HCT116 (cell line): ENCODE measurements around the gene AFAP1L1. TPM values are rescaled to one million over a fixed set of nuclear protein-coding genes. Genes with fewer than 3 reads are reported as not detected.

ENCODE experiments used
- ATAC-seq: fragments of 200-7000 bp; cut with Tn5 transposase; 2 replicates; pipeline ENCODE4 v1.9.1; 2020; ENCODE audit warnings: mild to moderate bottlenecking, moderate library complexity
- BruUV-seq: library from RNA; stranded (reverse); fragments of 400-500 nt; replicated peaks from 2 replicates; lab custom pipeline; 2021; lab: Mats Ljungman, UMichigan
- CTCF ChIA-PET: fragments of 300-600 bp; sonication (Branson Sonifier 250); formaldehyde crosslinking; loops from one replicate; lab custom pipeline; 2021; ENCODE audit warnings: antibody characterized with exemption; lab: Charles Lee
- POLR2A ChIA-PET: fragments of 300-600, 350-600 bp; sonication (Branson Sonifier 250); formaldehyde crosslinking; loops from one replicate; lab custom pipeline; 2021; ENCODE audit warnings: antibody characterized with exemption; lab: Charles Lee
- RAD21 ChIA-PET, 2 experiments: fragments of 300-600 bp; sonication (Branson Sonifier 250); formaldehyde crosslinking; loops; one replicate each; lab custom pipeline; 2023; ENCODE audit warnings: low total read pairs in 2 of 2; ENCODE audit not compliant: uncharacterized antibody in 2 of 2, unreplicated experiment in 2 of 2, low non-redundant PET in 1 of 2; lab: Charles Lee
- DNase-seq: peaks from one replicate; pipeline ENCODE4 v3.0.0-alpha.2; 2010; ENCODE audit warnings: low read depth, low spot score
- H2AFZ ChIP-seq: fragments of 200-600 bp; shearing (Covaris generic), sonication (generic); 2 replicates; pipeline ENCODE4 v1.6.1; 2017; ENCODE audit warnings: low read depth, mixed run types, mixed read lengths, antibody characterized with exemption, low read length; ENCODE audit not compliant: poor library complexity, severe bottlenecking
- H3K27ac ChIP-seq: 2 replicates; pipeline ENCODE4 v1.5.1; 2012; ENCODE audit warnings: low read depth, low read length
- H3K27me3 ChIP-seq: fragments of 200-600 bp; sonication (generic); 2 replicates; pipeline ENCODE4 v1.6.1; 2016; ENCODE audit warnings: mixed run types, low read length, mixed read lengths; ENCODE audit not compliant: insufficient read depth
- H3K36me3 ChIP-seq, 2 experiments: fragments of 200-500 bp in 1 of 2; fragments of 200-600 bp in 1 of 2; sonication (Bioruptor generic) in 1 of 2; sonication (generic) in 1 of 2; 2 replicates each; pipeline versions ENCODE4 v1.5.1 to v1.6.1; 2014 to 2016; ENCODE audit warnings: low read length in 2 of 2, inconsistent platforms in 1 of 2, mixed read lengths in 1 of 2, mixed run types in 1 of 2; ENCODE audit not compliant: insufficient read depth in 2 of 2, control insufficient read depth in 1 of 2
- H3K4me1 ChIP-seq, 2 experiments: fragments of 200-600 bp in 1 of 2; sonication (generic) in 1 of 2; 2 replicates each; pipeline versions ENCODE4 v1.5.1 to v1.6.1; 2012 to 2017; ENCODE audit warnings: low read length in 2 of 2, inconsistent platforms in 1 of 2, mild to moderate bottlenecking in 1 of 2, mixed read lengths in 1 of 2, mixed run types in 1 of 2, moderate library complexity in 1 of 2; ENCODE audit not compliant: insufficient read depth in 2 of 2, control insufficient read depth in 1 of 2
- H3K4me2 ChIP-seq: fragments of 200-600 bp; sonication (generic); 2 replicates; pipeline ENCODE4 v1.6.1; 2017; ENCODE audit warnings: mixed run types, low read length, mixed read lengths
- H3K4me3 ChIP-seq, 2 experiments: fragments of 200-600 bp in 1 of 2; sonication (generic) in 1 of 2; replicated peaks in 1 of 2; 2 replicates each; pipeline ENCODE4 v1.5.1; 2011 to 2016; ENCODE audit warnings: low read length in 2 of 2, control low read depth in 1 of 2, low read depth in 1 of 2, mild to moderate bottlenecking in 1 of 2, mixed read lengths in 1 of 2, mixed run types in 1 of 2
- H3K79me2 ChIP-seq: fragments of 200-600 bp; sonication (generic); 2 replicates; pipeline ENCODE4 v1.6.1; 2017; ENCODE audit warnings: mild to moderate bottlenecking, mixed run types, low read length, moderate library complexity, mixed read lengths; ENCODE audit not compliant: insufficient read depth
- H3K9ac ChIP-seq: fragments of 200-600 bp; sonication (generic); 2 replicates; pipeline ENCODE4 v1.6.1; 2016; ENCODE audit warnings: low read length, mixed read lengths
- H3K9me2 ChIP-seq: fragments of 200-600 bp; sonication (generic), shearing (Covaris generic); 2 replicates; pipeline ENCODE4 v1.6.1; 2017; ENCODE audit warnings: mixed run types, mild to moderate bottlenecking, moderate library complexity; ENCODE audit not compliant: insufficient read depth
- H3K9me3 ChIP-seq, 2 experiments: fragments of 200-500 bp in 1 of 2; fragments of 200-600 bp in 1 of 2; sonication (Bioruptor generic) in 1 of 2; sonication (generic) in 1 of 2; 2 replicates each; pipeline ENCODE4 v1.6.1; 2014 to 2017; ENCODE audit warnings: low read length in 2 of 2, mixed read lengths in 2 of 2, inconsistent platforms in 1 of 2, low read depth in 1 of 2, mild to moderate bottlenecking in 1 of 2, mixed run types in 1 of 2, moderate library complexity in 1 of 2; ENCODE audit not compliant: control insufficient read depth in 1 of 2, insufficient read depth in 1 of 2
- H4K20me1 ChIP-seq: fragments of 200-600 bp; sonication (generic), shearing (Covaris generic); 2 replicates; pipeline ENCODE4 v1.6.1; 2017; ENCODE audit warnings: mixed run types, mild to moderate bottlenecking, moderate library complexity; ENCODE audit not compliant: insufficient read depth
- CBX3 ChIP-seq: IDR thresholded peaks from 2 replicates; pipeline ENCODE4 v1.6.1; 2012; ENCODE audit warnings: low read depth
- FOSL1 ChIP-seq: IDR thresholded peaks from 2 replicates; pipeline ENCODE4 v1.6.1; 2012; ENCODE audit warnings: low read depth
- ZFX ChIP-seq: fragments of 450-650 bp; IDR thresholded peaks from 2 replicates; pipeline ENCODE4 v1.6.1; 2017
- intact Hi-C: fragments of 100-400 bp; cut with micrococcal nuclease; formaldehyde crosslinking; loops from 2 replicates; pipeline ENCODE4 v1.10.0; 2022
- total RNA-seq: library from RNA; stranded (reverse); gene quantifications from one replicate; pipeline ENCODE4 v1.2.1, GENCODE V29; 2021; ENCODE audit not compliant: unreplicated experiment
- TF ChIP-seq, protein P1 (sequence below): IDR thresholded peaks from 2 replicates; pipeline ENCODE4 v1.6.1; 2012; ENCODE audit warnings: low read depth

AFAP1L1 gene
- total RNA-seq, 1 experiment from 2014 or later: 4.3 TPM

DNA sequence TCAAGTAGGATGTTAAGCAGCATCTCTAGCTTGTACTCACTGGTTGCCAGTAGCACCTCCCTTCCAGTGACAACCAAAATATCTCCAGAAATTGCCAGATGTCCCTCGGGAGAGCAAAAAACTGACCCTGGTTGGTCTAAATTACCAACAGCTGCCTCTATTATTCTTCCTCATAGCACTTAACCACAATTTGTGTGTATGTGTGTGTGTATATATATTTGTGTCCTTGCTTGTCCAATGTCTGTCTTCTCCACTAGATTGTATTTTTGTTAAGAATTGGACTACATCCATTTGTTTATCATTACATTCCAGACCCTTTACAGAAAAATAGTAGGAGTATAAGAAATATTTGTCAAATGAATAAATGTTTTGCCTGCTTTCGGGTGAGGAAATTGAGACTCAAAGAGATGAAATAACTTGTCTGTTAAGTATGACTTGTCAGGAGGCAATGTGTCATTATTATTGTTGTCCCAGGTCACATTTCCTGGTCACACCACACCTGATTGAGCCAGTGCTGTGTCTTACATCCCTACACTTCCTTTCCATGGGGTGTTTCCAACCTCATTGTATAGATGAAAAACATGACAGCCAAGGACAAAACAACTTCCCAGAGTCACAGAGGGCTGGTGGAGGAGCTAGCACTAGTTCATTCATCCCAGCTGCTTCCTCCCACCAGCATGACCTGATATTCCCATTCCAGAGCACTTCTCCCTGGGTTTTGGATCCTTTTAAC, 62.2 kb downstream of the AFAP1L1 start (continued):
- TF ChIP-seq, protein P1, sequence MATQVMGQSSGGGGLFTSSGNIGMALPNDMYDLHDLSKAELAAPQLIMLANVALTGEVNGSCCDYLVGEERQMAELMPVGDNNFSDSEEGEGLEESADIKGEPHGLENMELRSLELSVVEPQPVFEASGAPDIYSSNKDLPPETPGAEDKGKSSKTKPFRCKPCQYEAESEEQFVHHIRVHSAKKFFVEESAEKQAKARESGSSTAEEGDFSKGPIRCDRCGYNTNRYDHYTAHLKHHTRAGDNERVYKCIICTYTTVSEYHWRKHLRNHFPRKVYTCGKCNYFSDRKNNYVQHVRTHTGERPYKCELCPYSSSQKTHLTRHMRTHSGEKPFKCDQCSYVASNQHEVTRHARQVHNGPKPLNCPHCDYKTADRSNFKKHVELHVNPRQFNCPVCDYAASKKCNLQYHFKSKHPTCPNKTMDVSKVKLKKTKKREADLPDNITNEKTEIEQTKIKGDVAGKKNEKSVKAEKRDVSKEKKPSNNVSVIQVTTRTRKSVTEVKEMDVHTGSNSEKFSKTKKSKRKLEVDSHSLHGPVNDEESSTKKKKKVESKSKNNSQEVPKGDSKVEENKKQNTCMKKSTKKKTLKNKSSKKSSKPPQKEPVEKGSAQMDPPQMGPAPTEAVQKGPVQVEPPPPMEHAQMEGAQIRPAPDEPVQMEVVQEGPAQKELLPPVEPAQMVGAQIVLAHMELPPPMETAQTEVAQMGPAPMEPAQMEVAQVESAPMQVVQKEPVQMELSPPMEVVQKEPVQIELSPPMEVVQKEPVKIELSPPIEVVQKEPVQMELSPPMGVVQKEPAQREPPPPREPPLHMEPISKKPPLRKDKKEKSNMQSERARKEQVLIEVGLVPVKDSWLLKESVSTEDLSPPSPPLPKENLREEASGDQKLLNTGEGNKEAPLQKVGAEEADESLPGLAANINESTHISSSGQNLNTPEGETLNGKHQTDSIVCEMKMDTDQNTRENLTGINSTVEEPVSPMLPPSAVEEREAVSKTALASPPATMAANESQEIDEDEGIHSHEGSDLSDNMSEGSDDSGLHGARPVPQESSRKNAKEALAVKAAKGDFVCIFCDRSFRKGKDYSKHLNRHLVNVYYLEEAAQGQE: no peak
- no peak for TF ChIP-seq FOSL1

DNA sequence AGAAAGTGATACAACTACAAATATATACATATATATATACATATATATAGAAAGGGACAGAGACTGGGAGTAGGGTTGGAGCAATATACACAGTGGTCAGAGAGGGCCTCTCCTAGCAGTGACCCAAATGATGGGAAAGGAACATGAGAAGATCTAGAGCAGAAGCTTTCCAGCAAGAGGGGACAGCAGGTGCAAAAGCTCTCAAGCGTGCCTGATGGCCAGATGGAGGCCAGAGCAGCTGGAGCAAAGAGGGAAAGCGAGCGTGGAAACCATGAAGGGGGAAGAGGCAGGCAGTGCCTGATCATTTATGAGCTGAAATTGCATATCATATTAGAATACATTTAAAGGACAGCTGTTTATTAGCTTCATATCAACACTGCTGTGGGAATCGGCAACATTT, 66.1 kb downstream of the AFAP1L1 start:
- CTCF ChIA-PET: no interaction called here
- POLR2A ChIA-PET: no interaction called here
- no peak overlapping the region for H3K27ac ChIP-seq

More for the DNA sequence above, 66.1 kb downstream of the AFAP1L1 start:
- Histone ChIP-seq H3K9me3 (no peaks in the 10 kb centered on the region), H3K27me3 (no peaks in the 10 kb centered on the region), H4K20me1 (no peaks in the 10 kb centered on the region), H3K36me3 (no peaks in the 10 kb centered on the region), H3K4me2 (no peak overlapping the region), H2AFZ (no peak overlapping the region), H3K4me1 (no peaks in the 10 kb centered on the region), H3K4me3 (no peak overlapping the region), H3K9ac (no peak overlapping the region), H3K9me2 (no peaks in the 10 kb centered on the region), H3K79me2 (no peaks in the 10 kb centered on the region)
- RAD21 ChIA-PET: no interaction called here
- DNase-seq (no peak), ATAC-seq (no peak)
- TF ChIP-seq CBX3: no peak
- TF ChIP-seq ZFX: no peak
- no TSS peak for BruUV-seq
- intact Hi-C loops: no loop called here
